Upper lobe of right lung (tissue), 1 donor: ENCODE measurements around the gene CCSER1. TPM values are rescaled to one million over a fixed set of nuclear protein-coding genes. Genes with fewer than 3 reads are reported as not detected.

Source experiments
- ATAC-seq: fragments of 200-7000 bp; cut with Tn5 transposase; one replicate; pipeline ENCODE4 v1.9.1; 2020; ENCODE audit warnings: mild to moderate bottlenecking, moderate library complexity
- DNase-seq: peaks from one replicate; pipeline ENCODE4 v3.0.0-alpha.2; 2020
- H3K27ac ChIP-seq: fragments of 200-600 bp; one replicate; pipeline ENCODE4 v1.8.0; 2022
- H3K27me3 ChIP-seq: fragments of 200-600 bp; one replicate; pipeline ENCODE4 v1.8.0; 2022; ENCODE audit warnings: mild to moderate bottlenecking
- H3K36me3 ChIP-seq: fragments of 200-600 bp; one replicate; pipeline ENCODE4 v1.8.0; 2022
- H3K4me1 ChIP-seq: fragments of 200-600 bp; one replicate; pipeline ENCODE4 v1.8.0; 2022
- H3K4me3 ChIP-seq: fragments of 200-600 bp; one replicate; pipeline ENCODE4 v1.8.0; 2022; ENCODE audit warnings: mild to moderate bottlenecking
- H3K9me3 ChIP-seq: fragments of 200-600 bp; one replicate; pipeline ENCODE4 v1.8.0; 2022
- CTCF ChIP-seq: fragments of 200-600 bp; IDR thresholded peaks from one replicate; pipeline ENCODE4 v1.8.0; 2022; ENCODE audit warnings: antibody characterized with exemption
- intact Hi-C: fragments of 100-400 bp; cut with DNase I; formaldehyde crosslinking; loops from one replicate; pipeline ENCODE4 v1.11.0; 2022
- total RNA-seq: library from RNA; stranded (reverse); fragmentation: NEBNext Ultra II Directional; extraction: Animal tissue kit (Norgen Biotek cat#: 25700); gene quantifications from one replicate; pipeline ENCODE4 v1.2.1, GENCODE V29; 2021
- donor health status: DM: no; HTN: yes; CAD: no; lungs with severe emphysema.

The CCSER1 gene
- total RNA-seq, 1 donor from 2014 or later, result 7.4 TPM

- TF ChIP-seq CTCF, result no peak
- Histone ChIP-seq H3K36me3 (no peaks in the 10 kb centered on the region), H3K27ac (no peak overlapping the region), H3K4me1 (no peaks in the 10 kb centered on the region), H3K27me3 (no peaks in the 10 kb centered on the region), H3K9me3 (no peaks in the 10 kb centered on the region), H3K4me3 (no peak overlapping the region)
- DNase-seq (no peak), ATAC-seq (no peak)
- intact Hi-C loops, result no loop called here
Measured at GRCh38 chr4:91028228-91028627, 901.0 kb downstream of the CCSER1 start.

- intact Hi-C loops, result no loop called here
- no peaks in the 10 kb centered on the region for H3K4me1 ChIP-seq
- no peak overlapping the region for H3K4me3 ChIP-seq
- no peak for TF ChIP-seq CTCF
- no peaks in the 10 kb centered on the region for H3K9me3 ChIP-seq
- no peak for ATAC-seq
- no peak for DNase-seq
- H3K27ac ChIP-seq, result no peak overlapping the region
- H3K36me3 ChIP-seq, result no peaks in the 10 kb centered on the region
- H3K27me3 ChIP-seq, result no peaks in the 10 kb centered on the region
Measured at GRCh38 chr4:91031761-91032160, 904.6 kb downstream of the CCSER1 start.

- DNase-seq, result no peak
- no peak for TF ChIP-seq CTCF
- no peaks in the 10 kb centered on the region for H3K36me3 ChIP-seq
- H3K27ac ChIP-seq, result no peak overlapping the region
- ATAC-seq, result no peak
- H3K4me1 ChIP-seq, result no peaks in the 10 kb centered on the region
- no peak overlapping the region for H3K4me3 ChIP-seq
- no peaks in the 10 kb centered on the region for H3K9me3 ChIP-seq
- H3K27me3 ChIP-seq, result no peaks in the 10 kb centered on the region
- intact Hi-C loops, result no loop called here
Measured at GRCh38 chr4:91032725-91033445, 905.7 kb downstream of the CCSER1 start.

- Histone ChIP-seq H3K4me3 (no peak overlapping the region), H3K27ac (no peak overlapping the region), H3K36me3 (no peaks in the 10 kb centered on the region), H3K4me1 (no peaks in the 10 kb centered on the region), H3K9me3 (no peaks in the 10 kb centered on the region), H3K27me3 (no peaks in the 10 kb centered on the region)
- TF ChIP-seq CTCF, result no peak
- DNase-seq, result no peak
- intact Hi-C loops, result no loop called here
- ATAC-seq, result no peak
Measured at GRCh38 chr4:91035276-91035675, 908.1 kb downstream of the CCSER1 start.

GRCh38 chr4:91037951-91038350, 910.8 kb downstream of the CCSER1 start:
- no peak for TF ChIP-seq CTCF
- Histone ChIP-seq H3K27ac (no peak overlapping the region), H3K4me1 (no peaks in the 10 kb centered on the region), H3K9me3 (no peaks in the 10 kb centered on the region), H3K27me3 (no peaks in the 10 kb centered on the region), H3K36me3 (no peaks in the 10 kb centered on the region), H3K4me3 (no peak overlapping the region)
- intact Hi-C loops, result no loop called here
- DNase-seq (no peak), ATAC-seq (no peak)

- H3K27me3 ChIP-seq, result no peaks in the 10 kb centered on the region
- TF ChIP-seq CTCF, result no peak
- no peaks in the 10 kb centered on the region for H3K4me1 ChIP-seq
- intact Hi-C loops, result no loop called here
- H3K4me3 ChIP-seq, result no peak overlapping the region
- ATAC-seq (no peak), DNase-seq (no peak)
- no peak overlapping the region for H3K27ac ChIP-seq
- H3K9me3 ChIP-seq, result no peaks in the 10 kb centered on the region
- no peaks in the 10 kb centered on the region for H3K36me3 ChIP-seq
Measured at GRCh38 chr4:91057871-91058270, 930.7 kb downstream of the CCSER1 start.
